Suprapubic skin (tissue), 4 donors: ENCODE data around the gene ARHGEF39.

Experiments
- EP300 ChIP-seq: sonication (generic); formaldehyde crosslinking; IDR thresholded peaks from one replicate; pipeline ENCODE4 v1.6.1; 2017; ENCODE audit warnings: antibody characterized with exemption
- POLR2A ChIP-seq, 2 donors: fragments of 450-650 bp; IDR thresholded peaks; one replicate each; pipeline ENCODE4 v1.6.1; 2017; ENCODE audit warnings: antibody characterized with exemption in 2 of 2, mild to moderate bottlenecking in 2 of 2, moderate library complexity in 2 of 2
- POLR2AphosphoS5 ChIP-seq, 3 donors: sonication (generic); formaldehyde crosslinking; IDR thresholded peaks; one replicate each; pipeline ENCODE4 v1.6.1; 2017; ENCODE audit warnings: antibody characterized with exemption in 3 of 3
- TF ChIP-seq, protein P1 (sequence below), 2 donors: fragments of 200-600 bp in 1 of 2; fragments of 450-650 bp in 1 of 2; sonication (generic) in 1 of 2; IDR thresholded peaks; one replicate each; pipeline ENCODE4 v1.5.1; 2016 to 2019; ENCODE audit warnings: antibody characterized with exemption in 2 of 2, mild to moderate bottlenecking in 1 of 2, moderate library complexity in 1 of 2

DNA sequence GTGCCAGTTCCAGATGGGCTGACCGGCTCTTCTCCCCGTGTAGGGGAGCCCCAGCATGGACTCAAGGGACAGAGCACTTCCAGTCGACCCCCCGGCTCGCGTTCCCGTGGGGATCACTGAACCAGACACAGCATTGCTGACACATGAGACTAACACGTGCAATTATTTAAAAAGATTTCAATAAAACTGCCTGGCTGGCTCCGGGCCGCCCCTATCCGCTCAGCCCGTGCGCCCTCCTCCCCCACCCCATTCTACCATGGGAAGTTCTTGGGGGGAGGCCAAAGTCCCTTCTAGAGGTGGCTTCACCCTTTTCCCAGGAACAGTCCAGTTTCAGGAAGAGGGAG is 55.2 kb downstream of the ARHGEF39 start:
- no peak for TF ChIP-seq POLR2AphosphoS5 (IDR thresholded peaks at IDR 0.05)
- TF ChIP-seq, protein P1, sequence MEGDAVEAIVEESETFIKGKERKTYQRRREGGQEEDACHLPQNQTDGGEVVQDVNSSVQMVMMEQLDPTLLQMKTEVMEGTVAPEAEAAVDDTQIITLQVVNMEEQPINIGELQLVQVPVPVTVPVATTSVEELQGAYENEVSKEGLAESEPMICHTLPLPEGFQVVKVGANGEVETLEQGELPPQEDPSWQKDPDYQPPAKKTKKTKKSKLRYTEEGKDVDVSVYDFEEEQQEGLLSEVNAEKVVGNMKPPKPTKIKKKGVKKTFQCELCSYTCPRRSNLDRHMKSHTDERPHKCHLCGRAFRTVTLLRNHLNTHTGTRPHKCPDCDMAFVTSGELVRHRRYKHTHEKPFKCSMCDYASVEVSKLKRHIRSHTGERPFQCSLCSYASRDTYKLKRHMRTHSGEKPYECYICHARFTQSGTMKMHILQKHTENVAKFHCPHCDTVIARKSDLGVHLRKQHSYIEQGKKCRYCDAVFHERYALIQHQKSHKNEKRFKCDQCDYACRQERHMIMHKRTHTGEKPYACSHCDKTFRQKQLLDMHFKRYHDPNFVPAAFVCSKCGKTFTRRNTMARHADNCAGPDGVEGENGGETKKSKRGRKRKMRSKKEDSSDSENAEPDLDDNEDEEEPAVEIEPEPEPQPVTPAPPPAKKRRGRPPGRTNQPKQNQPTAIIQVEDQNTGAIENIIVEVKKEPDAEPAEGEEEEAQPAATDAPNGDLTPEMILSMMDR (IDR thresholded peaks at IDR 0.05) = no peak
- no peak for TF ChIP-seq EP300
- no peak for TF ChIP-seq POLR2A (IDR thresholded peaks at IDR 0.05)
